ENCODE measurements around the gene SUSD6.

SUSD6 gene

DNA sequence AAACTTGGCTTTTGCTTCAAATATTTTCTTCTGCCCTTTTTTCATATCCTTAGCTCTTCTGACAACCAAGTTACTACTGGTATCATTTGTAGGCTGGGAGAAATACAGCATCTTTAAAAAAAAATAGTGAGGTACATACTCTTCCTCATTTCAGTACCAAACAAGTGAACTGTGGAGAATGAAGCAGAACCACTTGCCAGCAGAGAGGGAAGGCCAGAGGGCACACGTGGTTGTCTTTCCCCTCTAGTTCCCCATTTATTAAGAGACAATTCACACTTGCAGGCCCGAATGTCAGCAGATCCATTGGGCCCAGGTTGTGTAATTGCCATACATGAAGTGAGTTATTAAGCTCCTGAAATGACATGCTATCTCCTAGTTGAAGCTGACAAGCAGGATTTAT, 3.2 kb downstream of the SUSD6 start:
- H3K27ac ChIP-seq: no peak overlapping the region
- TF ChIP-seq, protein P1, sequence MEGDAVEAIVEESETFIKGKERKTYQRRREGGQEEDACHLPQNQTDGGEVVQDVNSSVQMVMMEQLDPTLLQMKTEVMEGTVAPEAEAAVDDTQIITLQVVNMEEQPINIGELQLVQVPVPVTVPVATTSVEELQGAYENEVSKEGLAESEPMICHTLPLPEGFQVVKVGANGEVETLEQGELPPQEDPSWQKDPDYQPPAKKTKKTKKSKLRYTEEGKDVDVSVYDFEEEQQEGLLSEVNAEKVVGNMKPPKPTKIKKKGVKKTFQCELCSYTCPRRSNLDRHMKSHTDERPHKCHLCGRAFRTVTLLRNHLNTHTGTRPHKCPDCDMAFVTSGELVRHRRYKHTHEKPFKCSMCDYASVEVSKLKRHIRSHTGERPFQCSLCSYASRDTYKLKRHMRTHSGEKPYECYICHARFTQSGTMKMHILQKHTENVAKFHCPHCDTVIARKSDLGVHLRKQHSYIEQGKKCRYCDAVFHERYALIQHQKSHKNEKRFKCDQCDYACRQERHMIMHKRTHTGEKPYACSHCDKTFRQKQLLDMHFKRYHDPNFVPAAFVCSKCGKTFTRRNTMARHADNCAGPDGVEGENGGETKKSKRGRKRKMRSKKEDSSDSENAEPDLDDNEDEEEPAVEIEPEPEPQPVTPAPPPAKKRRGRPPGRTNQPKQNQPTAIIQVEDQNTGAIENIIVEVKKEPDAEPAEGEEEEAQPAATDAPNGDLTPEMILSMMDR (conservative IDR thresholded peaks at IDR 0.05): no peak

DNA sequence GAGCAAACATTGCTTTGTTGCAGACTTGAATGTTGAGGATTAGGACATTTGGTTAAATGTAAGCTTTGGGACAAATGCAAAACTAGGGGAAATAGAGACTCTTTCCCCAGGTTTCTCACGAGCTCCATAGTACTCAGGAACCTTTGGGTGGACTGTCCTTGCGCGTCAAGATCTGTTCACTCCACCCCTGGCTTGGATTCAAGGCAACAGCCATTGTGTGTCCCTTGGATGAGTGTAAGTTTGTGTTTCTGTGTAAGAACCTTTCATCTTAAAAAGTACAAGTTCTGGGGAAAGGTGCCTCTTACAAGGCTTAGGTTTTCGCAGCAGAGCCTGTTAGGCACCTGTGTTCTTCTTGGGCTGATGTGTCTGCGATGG, 3.7 kb downstream of the SUSD6 start:
- no peak overlapping the region for H3K27ac ChIP-seq
- TF ChIP-seq, protein P1 (conservative IDR thresholded peaks at IDR 0.05): no peak

DNA sequence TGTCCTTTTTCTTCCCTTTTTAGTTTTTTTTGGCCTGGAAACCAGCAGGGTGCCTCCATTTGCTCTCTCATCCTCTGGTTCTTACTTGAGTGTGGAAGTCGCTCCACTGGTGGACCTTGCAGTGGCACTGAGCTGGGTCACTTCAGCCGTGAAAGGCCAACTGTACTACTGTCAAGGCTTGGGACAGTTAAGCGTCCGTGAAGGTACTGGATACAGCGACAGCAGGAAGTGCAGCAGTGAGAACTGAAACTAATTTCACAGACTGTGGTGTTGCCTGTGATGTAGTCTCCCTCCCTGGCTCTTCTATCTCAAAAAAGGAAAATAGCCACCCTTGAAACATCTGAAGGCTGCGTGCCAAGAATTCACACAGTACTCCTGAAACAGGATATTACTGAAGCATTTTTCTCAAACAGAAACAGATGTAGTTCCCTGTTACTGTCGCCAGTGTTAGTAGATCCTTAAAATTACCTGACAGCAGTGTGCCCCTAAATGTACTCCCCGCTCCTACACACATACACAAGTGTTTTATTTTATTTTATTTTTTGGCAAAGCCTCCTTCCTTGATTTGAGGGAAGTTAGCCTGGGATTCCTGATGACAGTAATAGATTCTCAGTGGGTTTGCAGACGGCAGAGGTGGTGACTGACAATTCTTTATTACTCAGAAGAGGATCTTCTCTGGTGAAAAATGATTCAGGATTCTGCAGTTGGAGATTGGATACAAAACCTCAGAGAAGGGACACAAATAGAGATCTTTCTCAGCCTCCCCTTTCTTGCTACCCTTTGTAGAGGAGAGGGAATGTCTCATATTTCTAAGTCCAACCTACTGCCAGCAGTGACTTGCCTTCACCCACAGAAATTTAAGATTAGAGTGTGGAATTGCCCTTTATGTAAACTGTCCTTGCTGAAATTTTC, 4.4 kb downstream of the SUSD6 start:
- H3K27ac ChIP-seq: 0 out of 2 replicates have a peak overlapping the region, but pooled peaks have one; percentile 8
- TF ChIP-seq, protein P1 (conservative IDR thresholded peaks at IDR 0.05): no peak

DNA sequence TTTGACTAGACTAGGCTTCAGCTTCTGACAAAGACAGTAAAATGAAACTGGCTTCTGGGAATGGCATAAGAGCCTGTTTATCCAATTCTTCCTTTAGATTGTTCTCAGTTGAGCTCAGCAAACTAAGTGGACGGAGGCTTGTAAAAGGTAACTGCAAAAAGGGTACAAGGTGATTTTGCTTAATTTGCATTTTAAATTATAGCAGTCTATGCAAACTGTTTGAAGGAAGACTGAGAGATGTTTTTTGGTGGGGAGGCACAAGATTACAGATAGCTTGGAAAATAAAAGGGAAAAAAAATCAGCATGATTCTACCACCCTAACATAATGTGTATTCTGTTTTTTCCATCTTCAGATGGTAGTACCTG, 5.0 kb downstream of the SUSD6 start:
- TF ChIP-seq, protein P1 (conservative IDR thresholded peaks at IDR 0.05): no peak
- H3K27ac ChIP-seq: no peak overlapping the region

DNA sequence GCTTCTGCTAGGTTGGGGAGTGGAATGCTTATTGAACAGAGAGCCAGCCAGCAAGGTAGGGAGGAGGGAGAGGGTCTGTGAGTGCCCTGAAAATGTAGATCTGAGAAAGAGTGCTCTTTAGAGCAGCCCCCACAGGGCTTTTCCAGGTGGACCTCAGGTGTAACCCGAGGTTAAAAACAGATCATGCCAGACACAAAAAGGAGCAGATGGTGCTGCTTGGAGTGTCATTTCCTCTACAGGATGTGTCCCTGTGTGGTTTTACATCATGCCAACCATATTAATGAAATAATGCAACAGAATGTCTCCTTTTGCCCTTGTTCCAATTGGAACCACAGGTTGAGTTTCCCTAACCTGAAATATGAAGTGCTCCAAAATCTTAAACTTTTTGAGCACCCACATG, 6.4 kb downstream of the SUSD6 start:
- TF ChIP-seq, protein P1 (conservative IDR thresholded peaks at IDR 0.05): no peak
- no peak overlapping the region for H3K27ac ChIP-seq

DNA sequence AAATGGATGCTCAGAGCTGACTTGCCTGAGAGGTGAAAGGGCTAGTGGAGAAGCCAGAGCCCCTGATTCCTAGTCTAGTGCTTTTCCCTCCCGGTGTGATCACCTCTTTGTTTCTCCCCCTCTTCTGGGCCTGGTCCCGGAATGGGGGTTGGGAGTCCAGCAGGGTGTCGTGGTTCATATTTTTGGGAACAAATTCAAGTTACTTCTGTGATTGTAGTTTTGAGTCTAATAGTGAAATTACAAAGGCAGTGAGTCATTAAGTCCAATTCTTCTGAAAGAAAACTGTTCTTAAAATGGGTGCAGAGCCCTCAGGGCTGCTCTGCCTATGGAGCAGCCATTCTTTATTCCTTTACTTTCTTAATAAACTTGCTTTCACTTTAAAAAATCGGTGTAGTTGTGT, 7.6 kb downstream of the SUSD6 start:
- TF ChIP-seq, protein P1 (conservative IDR thresholded peaks at IDR 0.05): no peak
- no peak overlapping the region for H3K27ac ChIP-seq

DNA sequence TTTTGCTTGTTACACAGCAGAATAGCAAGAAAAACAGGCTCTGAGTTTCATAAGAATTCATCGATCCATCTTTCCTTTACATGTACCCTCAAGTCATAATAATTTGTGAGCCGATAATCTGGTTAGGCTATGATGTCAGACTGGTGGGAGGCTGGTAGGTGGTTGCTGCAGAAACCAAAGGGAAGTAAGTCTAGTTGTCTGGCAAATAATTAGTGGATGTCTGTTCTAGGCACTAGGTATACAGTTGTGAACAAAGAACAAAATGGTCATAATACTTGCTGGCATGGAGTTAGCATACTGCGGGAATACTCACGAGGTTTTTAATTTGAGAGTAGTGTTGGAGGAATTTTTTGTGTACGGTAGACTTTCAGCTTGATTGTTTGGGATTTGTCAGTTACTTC, 8.8 kb downstream of the SUSD6 start:
- H3K27ac ChIP-seq: no peak overlapping the region
- TF ChIP-seq, protein P1 (conservative IDR thresholded peaks at IDR 0.05): no peak

Measured in VCaP (cell line).